Loucy (cell line): Measurements from ENCODE around the gene CRELD2.

Source experiments
- H2AFZ ChIP-seq: fragments of 200-600 bp; sonication (generic); 2 replicates; pipeline ENCODE4 v1.6.0; 2016; ENCODE audit warnings: antibody characterized with exemption, mild to moderate bottlenecking, low read length, moderate library complexity
- H3F3A ChIP-seq: fragments of 200-600 bp; 2 replicates; pipeline ENCODE4 v1.6.0; 2016; ENCODE audit warnings: antibody characterized with exemption, low read depth, mild to moderate bottlenecking
- H3K27me3 ChIP-seq: fragments of 200-600 bp; sonication (generic); 2 replicates; pipeline ENCODE4 v1.6.1; 2014; ENCODE audit warnings: low read length, mild to moderate bottlenecking; ENCODE audit not compliant: insufficient read depth, poor library complexity, severe bottlenecking
- H3K36me3 ChIP-seq: fragments of 200-600 bp; sonication (generic); 2 replicates; pipeline ENCODE4 v1.6.1; 2016; ENCODE audit warnings: low read length; ENCODE audit not compliant: insufficient read depth
- H3K4me1 ChIP-seq: fragments of 200-600 bp; sonication (generic); 2 replicates; pipeline ENCODE4 v1.5.1; 2014; ENCODE audit warnings: low read length, mild to moderate bottlenecking; ENCODE audit not compliant: insufficient read depth, poor library complexity, severe bottlenecking
- H3K4me2 ChIP-seq: fragments of 200-600 bp; sonication (generic); 2 replicates; pipeline ENCODE4 v1.6.0; 2014; ENCODE audit warnings: antibody characterized with exemption, low read length, low read depth, mild to moderate bottlenecking; ENCODE audit not compliant: poor library complexity, severe bottlenecking
- H3K4me3 ChIP-seq: fragments of 200-600 bp; sonication (generic); 2 replicates; pipeline ENCODE4 v1.5.1; 2014; ENCODE audit warnings: low read length, mild to moderate bottlenecking, mixed read lengths; ENCODE audit not compliant: poor library complexity, severe bottlenecking
- H3K79me2 ChIP-seq: fragments of 200-600 bp; sonication (generic); 2 replicates; pipeline ENCODE4 v1.6.1; 2014; ENCODE audit warnings: low read length; ENCODE audit not compliant: insufficient read depth
- H3K9ac ChIP-seq: fragments of 200-600 bp; sonication (generic); 2 replicates; pipeline ENCODE4 v1.6.0; 2014; ENCODE audit warnings: mild to moderate bottlenecking, low read depth, low read length, moderate library complexity; ENCODE audit not compliant: poor library complexity, severe bottlenecking
- H3K9me2 ChIP-seq: fragments of 200-600 bp; sonication (generic); replicated peaks from 2 replicates; pipeline ENCODE4 v1.6.1; 2016; ENCODE audit warnings: low read depth, low read length, mixed read lengths
- H3K9me3 ChIP-seq: fragments of 200-600 bp; sonication (generic); 2 replicates; pipeline ENCODE4 v1.6.1; 2014; ENCODE audit warnings: mild to moderate bottlenecking, antibody characterized with exemption, low read length, low read depth; ENCODE audit not compliant: insufficient read depth
- H4K20me1 ChIP-seq: fragments of 200-600 bp; sonication (generic); 2 replicates; pipeline ENCODE4 v1.6.0; 2014; ENCODE audit warnings: antibody characterized with exemption, low read length, mild to moderate bottlenecking; ENCODE audit not compliant: insufficient read depth, poor library complexity, severe bottlenecking
- EZH2phosphoT487 ChIP-seq: fragments of 200-600 bp; IDR thresholded peaks from 2 replicates; pipeline ENCODE4 v1.6.1; 2018; ENCODE audit warnings: antibody characterized with exemption, mild to moderate bottlenecking, moderate library complexity, borderline replicate concordance
- TF ChIP-seq, protein P1 (sequence below): fragments of 200-600 bp; sonication (generic); conservative IDR thresholded peaks from 2 replicates; pipeline ENCODE4 v1.5.1; 2014; ENCODE audit warnings: mild to moderate bottlenecking, antibody characterized with exemption, low read length

CRELD2 gene

DNA sequence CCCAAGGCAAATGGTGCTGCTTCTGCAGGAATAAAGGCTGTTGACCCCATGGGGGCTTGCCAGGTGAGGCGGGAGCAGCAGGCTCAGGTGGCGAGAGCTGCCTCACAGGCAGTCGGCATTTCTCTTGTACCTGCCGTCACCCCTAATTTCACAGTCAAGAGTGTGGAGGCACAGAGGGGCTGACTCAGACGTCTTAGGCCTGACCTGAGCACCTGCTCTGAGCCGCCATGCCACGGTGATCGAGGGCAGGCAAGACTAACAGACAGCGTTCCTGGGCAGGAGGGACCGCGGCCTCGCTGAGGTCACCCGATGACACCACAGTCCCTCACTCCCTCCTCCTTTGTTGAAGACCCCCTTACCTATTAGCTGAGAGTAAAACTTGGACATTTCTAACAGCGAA lies 5.4 kb upstream of the CRELD2 start:
- TF ChIP-seq EZH2phosphoT487: no peak
- TF ChIP-seq, protein P1, sequence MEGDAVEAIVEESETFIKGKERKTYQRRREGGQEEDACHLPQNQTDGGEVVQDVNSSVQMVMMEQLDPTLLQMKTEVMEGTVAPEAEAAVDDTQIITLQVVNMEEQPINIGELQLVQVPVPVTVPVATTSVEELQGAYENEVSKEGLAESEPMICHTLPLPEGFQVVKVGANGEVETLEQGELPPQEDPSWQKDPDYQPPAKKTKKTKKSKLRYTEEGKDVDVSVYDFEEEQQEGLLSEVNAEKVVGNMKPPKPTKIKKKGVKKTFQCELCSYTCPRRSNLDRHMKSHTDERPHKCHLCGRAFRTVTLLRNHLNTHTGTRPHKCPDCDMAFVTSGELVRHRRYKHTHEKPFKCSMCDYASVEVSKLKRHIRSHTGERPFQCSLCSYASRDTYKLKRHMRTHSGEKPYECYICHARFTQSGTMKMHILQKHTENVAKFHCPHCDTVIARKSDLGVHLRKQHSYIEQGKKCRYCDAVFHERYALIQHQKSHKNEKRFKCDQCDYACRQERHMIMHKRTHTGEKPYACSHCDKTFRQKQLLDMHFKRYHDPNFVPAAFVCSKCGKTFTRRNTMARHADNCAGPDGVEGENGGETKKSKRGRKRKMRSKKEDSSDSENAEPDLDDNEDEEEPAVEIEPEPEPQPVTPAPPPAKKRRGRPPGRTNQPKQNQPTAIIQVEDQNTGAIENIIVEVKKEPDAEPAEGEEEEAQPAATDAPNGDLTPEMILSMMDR: no peak
- Histone ChIP-seq H4K20me1 (peaks cover 2% of the 10 kb centered on the region), H3K9me3 (no peaks in the 10 kb centered on the region), H3K79me2 (peaks cover 3% of the 10 kb centered on the region; the same call in 1 of the 2 replicates), H3K4me2 (no peak overlapping the region), H2AFZ (no peak overlapping the region), H3K36me3 (no peaks in the 10 kb centered on the region), H3K9ac (no peak overlapping the region), H3K27me3 (no peaks in the 10 kb centered on the region), H3K4me1 (peaks cover 5% of the 10 kb centered on the region), H3K4me3 (no peak overlapping the region), H3K9me2 (no peaks in the 10 kb centered on the region), H3F3A (no peaks in the 10 kb centered on the region)

DNA sequence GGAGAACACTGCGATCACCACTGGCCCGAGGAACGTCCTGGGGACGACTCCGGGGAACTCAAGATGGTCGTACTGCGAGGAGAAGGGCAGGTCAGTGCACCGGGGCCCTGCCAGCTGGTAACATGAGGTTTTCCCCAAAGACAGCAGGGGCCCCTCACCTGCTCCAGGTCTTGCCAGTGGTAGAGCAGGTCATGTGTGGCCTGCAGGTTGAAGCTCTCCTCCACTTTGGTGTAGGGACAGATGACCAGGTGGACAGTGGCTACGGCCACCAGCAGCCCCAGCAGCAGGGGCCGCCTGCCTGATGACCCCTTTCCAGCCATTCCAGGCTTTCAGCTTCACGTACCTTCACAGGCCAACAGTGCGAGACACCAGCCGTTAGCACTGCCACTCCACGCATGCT lies 5.0 kb upstream of the CRELD2 start:
- Histone ChIP-seq H3K9me3 (no peaks in the 10 kb centered on the region), H3K4me3 (no peak overlapping the region), H3F3A (no peaks in the 10 kb centered on the region), H3K27me3 (no peaks in the 10 kb centered on the region), H3K79me2 (peaks cover 3% of the 10 kb centered on the region; the same call in 1 of the 2 replicates), H3K36me3 (no peaks in the 10 kb centered on the region), H2AFZ (no peak overlapping the region), H4K20me1 (peaks cover 2% of the 10 kb centered on the region), H3K4me1 (peaks cover 5% of the 10 kb centered on the region), H3K9me2 (no peaks in the 10 kb centered on the region), H3K9ac (no peak overlapping the region), H3K4me2 (no peak overlapping the region)
- no peak for TF ChIP-seq EZH2phosphoT487
- TF ChIP-seq, protein P1: no peak

DNA sequence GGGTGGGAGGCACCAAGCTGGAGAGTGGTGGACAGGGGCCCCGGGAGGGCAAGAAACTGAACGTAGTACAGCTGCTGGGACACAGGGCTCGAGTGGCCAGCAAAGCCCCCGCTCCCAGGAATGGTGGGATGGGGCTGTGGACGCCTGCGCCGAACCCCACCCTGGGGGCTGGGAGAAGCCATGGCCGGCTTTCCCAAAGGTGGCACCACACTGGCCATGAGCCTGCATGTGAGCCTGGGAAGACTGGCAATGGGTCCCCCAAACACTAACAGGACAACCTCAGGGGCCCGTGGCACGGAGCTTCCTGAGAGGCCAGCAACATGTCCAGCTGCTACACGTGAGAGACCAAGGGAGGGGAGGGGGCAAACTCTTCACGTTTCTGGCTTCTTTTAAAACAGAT lies 4.2 kb upstream of the CRELD2 start:
- Histone ChIP-seq H4K20me1 (peaks cover 2% of the 10 kb centered on the region), H3K4me3 (no peak overlapping the region)
- no peak for TF ChIP-seq EZH2phosphoT487
- TF ChIP-seq, protein P1: no peak

More for the DNA sequence above, 4.2 kb upstream of the CRELD2 start:
- H3K79me2 ChIP-seq: peaks cover 3% of the 10 kb centered on the region; the same call in 1 of the 2 replicates
- H3K4me1 ChIP-seq: peaks cover 5% of the 10 kb centered on the region
- no peaks in the 10 kb centered on the region for H3K9me3 ChIP-seq
- H3K36me3 ChIP-seq: no peaks in the 10 kb centered on the region
- H3K27me3 ChIP-seq: no peaks in the 10 kb centered on the region
- no peaks in the 10 kb centered on the region for H3K9me2 ChIP-seq
- H2AFZ ChIP-seq: no peak overlapping the region
- H3K4me2 ChIP-seq: no peak overlapping the region
- H3K9ac ChIP-seq: no peak overlapping the region
- no peaks in the 10 kb centered on the region for H3F3A ChIP-seq
